NCI-H1105 (cell line): ENCODE measurements around the gene ARHGEF33.

Experiments
- DNase-seq: peaks from one replicate; lab custom pipeline; 2025; lab: John Stamatoyannopoulos, UW

Gene ARHGEF33

DNA sequence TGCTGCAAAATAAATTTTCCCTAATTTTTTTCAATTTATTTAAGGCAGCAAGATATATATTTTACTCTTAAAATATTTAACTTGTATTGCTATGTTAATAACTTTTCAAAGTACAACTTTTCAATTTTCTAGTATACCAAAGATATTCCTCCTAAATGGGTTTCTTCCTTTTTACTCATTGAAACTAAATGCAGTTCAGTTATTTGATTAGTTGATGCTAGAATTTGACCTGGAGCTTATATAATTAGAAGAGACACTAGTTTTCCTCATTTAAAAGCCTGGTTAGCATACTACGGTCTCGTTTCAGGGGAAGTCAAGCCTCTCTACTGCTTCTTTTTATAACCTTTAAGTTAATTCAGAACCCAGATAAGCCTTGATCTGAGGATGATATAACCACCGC is at the start of gene ARHGEF33:
ARHGEF33 (plus strand) TSS at position 301 of the 400 bp plus-strand sequence. CDS start 29,573 bp downstream, outside the sequence.
- no peak for DNase-seq

DNA sequence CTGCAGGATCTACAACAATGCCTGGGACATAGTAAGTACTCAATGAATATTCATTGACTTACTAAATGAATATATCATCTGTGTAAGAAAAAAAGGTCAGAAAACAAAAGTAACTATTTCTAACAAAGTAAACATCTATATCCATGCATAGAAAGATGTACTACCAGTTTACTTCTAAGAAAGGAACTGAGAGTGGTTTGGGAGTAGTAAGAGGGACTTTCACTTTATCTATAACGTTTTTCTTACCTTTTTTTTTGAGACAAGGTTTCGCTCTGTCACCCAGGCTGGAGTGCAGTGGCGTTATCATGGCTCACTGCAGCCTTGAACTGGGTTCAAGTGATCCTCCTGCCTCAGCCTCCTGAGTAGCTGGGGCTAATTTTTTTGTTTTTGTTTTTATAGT is 39.6 kb upstream of the ARHGEF33 start:
- DNase-seq, result no peak

- no peak for DNase-seq
Observed at GRCh38 chr2:38856165-38856564, 33.5 kb upstream of the ARHGEF33 start.

DNA sequence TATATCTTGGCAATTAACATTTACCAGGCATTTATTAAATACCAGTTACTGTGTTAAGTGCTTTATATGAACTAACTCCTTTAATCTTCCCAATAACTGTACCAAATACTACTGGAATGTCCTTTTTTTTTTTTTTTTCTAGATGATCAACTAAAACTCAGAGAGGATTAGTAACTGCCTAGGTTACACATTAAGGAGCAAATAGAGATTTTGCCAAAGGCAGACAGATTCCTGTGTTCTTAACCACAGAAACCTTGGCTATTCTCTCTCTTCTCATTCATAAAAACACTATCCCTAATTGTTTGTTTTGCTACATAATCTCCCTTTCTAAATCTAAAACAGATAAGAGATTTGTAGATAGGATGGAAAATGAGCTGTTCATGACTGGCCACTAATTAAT is 27.2 kb upstream of the ARHGEF33 start:
- no peak for DNase-seq

DNA sequence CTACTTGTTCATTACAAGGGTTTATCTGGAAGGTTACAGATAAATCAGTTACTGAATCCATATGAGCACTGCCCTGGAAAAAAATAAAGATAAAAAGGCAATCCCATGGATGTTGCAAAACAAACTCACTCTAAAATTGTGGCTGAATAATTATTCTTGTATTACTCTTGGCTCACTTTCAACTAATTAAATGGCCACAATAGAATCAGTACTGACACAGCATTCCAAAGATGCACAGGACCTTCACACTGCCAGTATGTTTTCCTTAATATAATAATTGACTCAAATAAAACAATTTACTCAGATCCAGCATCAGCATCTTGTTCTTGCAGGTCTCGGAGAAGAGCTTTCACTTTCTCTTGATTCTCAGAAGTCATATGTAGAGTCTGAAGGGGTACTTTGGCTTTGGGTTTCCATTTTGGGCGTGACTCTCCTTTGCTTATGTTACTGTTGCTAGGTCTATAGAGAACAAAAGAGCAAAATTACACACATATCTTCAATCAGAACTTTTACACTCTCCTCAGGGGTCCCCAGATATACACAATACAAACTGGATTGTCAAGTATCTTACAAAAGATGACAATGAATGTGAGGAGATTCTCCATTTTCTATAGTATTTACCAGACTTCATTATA is 26.5 kb upstream of the ARHGEF33 start:
- DNase-seq, result no peak

GRCh38 chr2:38866773-38867443 is 22.8 kb upstream of the ARHGEF33 start:
- DNase-seq, result no peak

DNA sequence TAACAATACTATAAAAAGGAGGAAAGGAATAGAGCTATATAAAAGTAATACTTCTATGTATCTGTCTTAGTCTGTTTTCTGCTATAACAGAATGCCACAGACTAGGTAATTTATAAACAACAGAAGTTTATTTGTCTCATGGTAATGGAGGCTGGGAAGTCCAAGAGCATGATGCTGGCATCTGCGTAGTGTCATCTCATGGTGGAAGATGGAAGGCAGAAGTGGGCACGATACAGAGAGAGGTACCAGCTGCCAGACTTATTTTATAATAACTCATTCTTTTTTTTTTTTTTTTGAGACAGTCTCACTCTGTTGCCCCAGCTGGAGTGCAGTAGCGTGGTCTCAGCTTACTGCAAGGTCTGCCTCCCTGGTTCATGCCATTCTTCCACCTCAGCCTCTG is 18.2 kb upstream of the ARHGEF33 start:
- DNase-seq, result no peak

- no peak for DNase-seq
Observed at GRCh38 chr2:38873763-38874162, 15.9 kb upstream of the ARHGEF33 start.

- DNase-seq, result no peak
Observed at GRCh38 chr2:38875227-38875575, 14.5 kb upstream of the ARHGEF33 start.

DNA sequence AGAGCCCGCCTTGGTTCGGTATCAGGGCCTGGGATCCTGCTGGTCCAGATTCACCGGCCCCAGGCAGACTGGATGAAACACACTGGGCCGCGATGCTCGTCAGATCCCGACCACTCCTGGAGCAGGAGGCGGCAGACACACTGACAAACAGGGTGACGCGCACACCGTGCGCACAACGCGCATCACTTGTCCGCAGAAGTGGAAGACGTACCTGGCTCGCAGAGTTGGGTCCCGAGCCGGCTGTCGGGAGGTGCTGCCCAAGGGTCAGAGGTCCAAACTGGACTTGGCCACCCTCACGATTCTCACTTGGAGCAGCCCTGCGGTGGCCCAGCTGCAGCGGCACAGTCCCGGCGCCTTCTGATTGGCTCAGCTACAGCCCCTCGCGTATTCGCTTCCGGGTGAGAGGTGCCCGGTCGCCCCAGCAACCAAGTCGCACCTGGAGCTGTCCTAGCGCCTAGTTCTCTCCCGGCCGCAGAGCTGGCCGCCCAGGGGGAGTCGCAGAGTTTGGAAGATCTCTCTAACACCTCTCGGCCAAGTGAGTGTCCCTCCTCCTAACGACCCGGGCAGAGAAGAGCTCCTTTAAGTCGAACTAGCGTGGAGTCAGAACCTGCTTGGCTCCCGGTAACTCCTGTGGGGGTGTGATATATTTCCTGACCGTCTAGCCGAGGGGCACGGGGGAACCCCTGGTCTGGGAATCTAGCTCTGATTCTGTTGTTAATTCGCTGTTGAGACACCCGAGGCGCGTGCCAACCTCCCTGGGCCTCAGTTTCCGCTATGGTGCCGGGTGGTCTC is 13.9 kb upstream of the ARHGEF33 start, which contains the start of the genes DHX57 and MORN2:
DHX57 (minus strand) TSS at position 359 of the 792 bp plus-strand sequence. CDS start 7,529 bp downstream, outside the sequence.
MORN2 (plus strand) TSS at position 401 of the 792 bp plus-strand sequence.
- peak; percentile 73 for DNase-seq

GRCh38 chr2:38876407-38876806 is 13.3 kb upstream of the ARHGEF33 start:
- no peak for DNase-seq

- DNase-seq, result no peak
Observed at GRCh38 chr2:38886063-38886462, 3.6 kb upstream of the ARHGEF33 start.

- no peak for DNase-seq
Observed at GRCh38 chr2:38887347-38887746, 2.3 kb upstream of the ARHGEF33 start.

DNA sequence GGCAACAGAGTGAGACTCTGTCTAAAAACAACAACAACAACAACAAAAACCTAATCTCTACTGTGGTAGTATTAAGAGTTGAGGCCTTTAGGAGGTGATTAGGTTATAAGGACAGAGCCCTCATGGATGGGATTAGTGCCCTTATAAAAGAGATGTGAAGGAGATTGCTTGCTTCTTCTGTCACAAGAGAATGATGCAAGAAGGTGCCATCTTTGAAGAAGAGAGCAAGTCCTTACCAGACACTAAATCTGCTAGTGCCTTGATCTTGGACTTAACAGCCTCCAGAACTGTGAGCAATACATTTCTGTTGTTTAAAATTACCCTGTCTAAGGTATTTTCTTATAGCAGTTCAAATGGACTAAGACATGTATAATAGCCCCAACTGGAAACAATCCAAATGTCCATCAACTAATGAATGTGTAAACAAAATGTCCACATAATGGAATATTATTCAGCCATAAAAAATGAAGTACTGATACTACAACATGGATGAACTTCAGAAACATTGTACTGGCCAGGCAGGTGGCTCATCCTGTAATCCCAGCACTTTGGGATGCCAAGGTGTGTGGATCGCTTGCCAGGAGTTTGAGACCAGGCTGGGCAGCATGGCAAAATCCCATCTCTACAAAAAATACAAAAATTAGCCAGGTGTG is 1.6 kb upstream of the ARHGEF33 start:
- no peak for DNase-seq

DNA sequence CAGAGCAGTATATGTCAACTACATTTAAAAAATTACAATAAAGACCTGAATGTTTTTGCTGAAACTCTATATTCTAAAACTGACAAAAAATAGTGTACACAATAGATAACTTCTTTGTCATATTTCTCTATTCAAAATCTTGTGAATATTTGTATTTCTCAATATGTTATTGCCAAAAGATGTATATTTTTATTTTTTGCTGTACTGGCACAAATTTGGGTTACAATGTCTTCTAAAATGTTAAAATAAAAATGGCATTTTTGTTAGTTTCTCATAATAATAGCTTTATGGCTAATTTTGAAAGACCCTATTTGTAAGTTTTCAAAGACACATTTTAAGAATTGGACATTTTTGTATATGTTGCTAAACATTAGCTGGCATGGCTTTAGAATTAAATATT is 630 bp upstream of the ARHGEF33 start:
- no peak for DNase-seq

DNA sequence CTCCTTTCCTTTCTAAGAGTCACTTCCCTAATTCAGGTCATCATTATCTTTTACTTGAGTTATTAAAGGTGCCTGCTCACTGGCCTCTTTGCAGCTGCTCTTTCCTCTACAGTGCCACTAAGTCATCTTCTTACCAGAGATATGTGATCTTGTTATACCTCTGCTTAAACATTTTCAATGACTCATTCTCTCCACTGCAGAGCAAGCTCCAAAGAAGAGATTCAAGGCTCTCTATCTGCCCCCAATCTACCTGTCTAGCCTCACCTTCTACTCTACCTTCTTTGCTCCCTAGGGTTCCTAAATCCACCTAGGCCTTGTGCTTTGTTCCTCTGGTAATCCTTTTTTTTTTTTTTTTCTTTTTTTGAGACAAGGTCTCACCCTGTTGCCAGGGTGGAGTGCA is 3.1 kb downstream of the ARHGEF33 start:
- no peak for DNase-seq

DNA sequence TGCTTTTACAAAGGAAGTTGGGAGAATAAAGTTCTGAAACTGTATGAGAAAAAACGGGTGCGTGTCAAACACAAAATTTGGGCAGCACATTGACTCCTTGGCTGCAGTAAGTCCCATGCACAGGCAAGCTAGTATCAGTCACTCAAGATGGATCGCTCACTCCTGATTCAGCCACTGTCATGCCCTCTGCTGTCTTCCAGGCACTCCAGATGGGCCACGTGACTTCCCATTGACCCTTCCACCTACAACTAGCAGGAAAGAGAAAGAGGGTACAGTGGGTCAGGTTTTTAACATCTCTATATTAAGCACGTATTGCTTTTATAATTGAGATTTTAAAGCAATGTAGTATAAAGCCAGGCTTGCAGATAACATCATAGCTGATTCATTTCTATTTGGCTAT is 8.6 kb downstream of the ARHGEF33 start:
- DNase-seq, result no peak

DNA sequence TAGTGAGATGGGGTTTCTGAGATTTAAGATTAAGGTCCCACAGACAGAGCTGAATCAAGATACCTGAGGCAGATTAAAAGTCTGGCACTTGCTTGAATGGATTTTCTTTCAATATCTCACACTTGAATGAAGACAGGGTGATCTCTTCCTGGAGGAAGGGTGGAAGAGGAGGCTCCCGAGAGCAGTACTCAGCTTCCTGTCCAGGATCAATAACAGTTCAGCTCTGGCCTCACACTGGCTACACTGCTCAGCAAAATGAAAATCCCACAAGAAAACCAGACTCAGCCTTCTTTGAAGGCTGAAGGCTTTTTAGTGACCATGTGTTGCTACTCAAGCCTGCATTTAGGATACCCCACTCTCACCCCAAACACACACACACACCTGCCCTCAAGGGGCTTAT is 11.1 kb downstream of the ARHGEF33 start:
- DNase-seq, result no peak

DNA sequence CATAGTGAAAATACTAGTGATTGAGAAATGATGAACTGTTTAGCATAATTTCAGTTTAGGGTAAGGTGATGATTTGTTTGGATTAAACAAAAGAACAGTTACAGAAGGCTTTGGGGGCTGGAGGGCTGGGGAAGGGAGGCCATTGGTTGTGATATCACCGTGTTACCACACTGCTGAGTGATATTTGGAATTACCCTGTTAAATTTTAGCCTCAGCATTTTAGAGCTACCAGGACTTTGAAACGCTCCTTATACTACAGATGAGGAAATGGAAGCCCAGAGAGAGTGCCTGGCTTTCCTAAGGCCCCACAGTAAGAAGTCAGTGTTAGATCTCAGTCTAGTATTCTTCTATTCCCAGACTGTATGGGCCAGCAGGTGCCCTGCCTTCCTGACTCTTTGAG is 15.6 kb downstream of the ARHGEF33 start:
- no peak for DNase-seq

DNA sequence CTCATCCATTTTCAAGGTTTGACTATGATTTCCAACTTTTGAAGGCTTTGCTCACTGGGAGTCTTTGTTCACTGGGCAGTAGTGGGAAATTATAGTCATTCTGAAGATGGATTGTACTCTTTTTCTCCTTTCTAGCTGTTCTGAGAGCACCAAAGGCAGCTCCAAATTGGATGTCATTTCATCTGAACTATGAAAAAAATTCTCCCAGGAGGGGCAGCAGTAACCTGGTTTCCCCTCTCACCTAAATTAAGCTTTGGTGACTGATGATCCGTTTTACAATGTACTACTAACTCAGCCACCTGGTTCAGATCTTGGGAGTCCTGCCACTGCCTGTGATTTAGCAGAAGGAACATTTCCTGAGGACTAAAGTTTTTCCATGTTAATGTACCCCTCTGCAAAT is 17.6 kb downstream of the ARHGEF33 start:
- DNase-seq, result no peak

DNA sequence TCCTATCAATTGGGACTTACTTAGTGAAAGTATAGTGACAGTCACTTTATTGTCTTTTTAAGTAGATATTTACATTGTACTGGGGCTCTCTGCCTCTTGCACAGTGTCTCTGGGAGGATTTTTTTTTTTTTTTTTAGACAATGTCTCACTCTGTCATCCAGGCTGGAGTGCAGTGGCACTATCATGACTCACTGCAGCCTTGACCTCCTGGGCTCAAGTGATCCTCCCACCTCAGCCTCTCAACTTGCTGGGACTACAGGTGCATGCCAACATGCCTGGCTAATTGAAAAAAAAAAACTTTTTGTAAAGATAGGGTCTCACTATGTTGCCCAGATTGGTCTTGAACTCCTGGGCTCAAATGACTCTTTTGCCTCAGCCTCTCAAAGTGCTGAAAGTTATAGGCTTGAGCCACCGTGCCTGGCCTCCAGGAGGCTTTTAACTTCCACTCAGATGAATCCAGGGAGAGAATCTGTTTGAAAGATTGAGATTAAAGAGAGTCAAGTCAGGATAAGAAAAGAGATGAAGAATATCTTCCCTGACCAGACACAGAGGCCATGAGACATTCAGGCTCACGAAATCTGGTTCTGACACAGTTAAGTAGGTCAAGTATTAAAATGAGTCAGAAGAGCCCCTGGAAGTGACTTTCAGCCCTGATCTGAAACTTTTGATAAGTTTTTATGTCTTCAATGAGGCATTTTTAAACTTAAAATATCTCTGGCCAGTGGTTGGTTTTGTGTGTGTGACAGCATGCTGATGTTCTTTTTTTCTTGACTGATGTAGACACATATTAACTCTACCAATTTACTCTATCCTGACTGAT is 18.3 kb downstream of the ARHGEF33 start:
- no peak for DNase-seq

DNA sequence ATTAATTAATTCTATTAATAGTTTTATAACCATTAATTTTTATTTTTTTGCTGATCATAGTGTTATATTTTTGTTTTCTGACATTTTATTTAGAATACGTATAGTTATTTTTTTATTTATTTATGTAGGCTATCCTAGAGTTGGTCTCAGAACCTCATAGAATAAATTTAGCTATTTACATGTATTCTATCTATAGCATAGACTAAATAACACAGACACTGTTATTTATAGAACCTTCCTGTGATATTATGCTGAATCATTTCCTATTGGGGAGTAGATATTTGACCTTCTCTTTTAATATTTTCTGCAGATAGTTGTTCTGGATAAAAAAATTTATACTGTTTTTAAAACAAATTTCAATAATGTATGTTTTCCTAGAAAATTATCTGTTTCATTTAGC is 20.2 kb downstream of the ARHGEF33 start:
- no peak for DNase-seq
